HCT116 (cell line): ENCODE measurements around the gene HDAC10. TPM values are rescaled to one million over a fixed set of nuclear protein-coding genes. Genes with fewer than 3 reads are reported as not detected.

ENCODE experiments used
- ATAC-seq: fragments of 200-7000 bp; cut with Tn5 transposase; 2 replicates; pipeline ENCODE4 v1.9.1; 2020; ENCODE audit warnings: mild to moderate bottlenecking, moderate library complexity
- BruUV-seq: library from RNA; stranded (reverse); fragments of 400-500 nt; replicated peaks from 2 replicates; lab custom pipeline; 2021; lab: Mats Ljungman, UMichigan
- CTCF ChIA-PET: fragments of 300-600 bp; sonication (Branson Sonifier 250); formaldehyde crosslinking; loops from one replicate; lab custom pipeline; 2021; ENCODE audit warnings: antibody characterized with exemption; lab: Charles Lee
- POLR2A ChIA-PET: fragments of 300-600, 350-600 bp; sonication (Branson Sonifier 250); formaldehyde crosslinking; loops from one replicate; lab custom pipeline; 2021; ENCODE audit warnings: antibody characterized with exemption; lab: Charles Lee
- RAD21 ChIA-PET, 2 experiments: fragments of 300-600 bp; sonication (Branson Sonifier 250); formaldehyde crosslinking; loops; one replicate each; lab custom pipeline; 2023; ENCODE audit warnings: low total read pairs in 2 of 2; ENCODE audit not compliant: uncharacterized antibody in 2 of 2, unreplicated experiment in 2 of 2, low non-redundant PET in 1 of 2; lab: Charles Lee
- DNase-seq: peaks from one replicate; pipeline ENCODE4 v3.0.0-alpha.2; 2010; ENCODE audit warnings: low read depth, low spot score
- H2AFZ ChIP-seq: fragments of 200-600 bp; shearing (Covaris generic), sonication (generic); 2 replicates; pipeline ENCODE4 v1.6.1; 2017; ENCODE audit warnings: low read depth, mixed run types, mixed read lengths, antibody characterized with exemption, low read length; ENCODE audit not compliant: poor library complexity, severe bottlenecking
- H3K27ac ChIP-seq: 2 replicates; pipeline ENCODE4 v1.5.1; 2012; ENCODE audit warnings: low read depth, low read length
- H3K27me3 ChIP-seq: fragments of 200-600 bp; sonication (generic); 2 replicates; pipeline ENCODE4 v1.6.1; 2016; ENCODE audit warnings: mixed run types, low read length, mixed read lengths; ENCODE audit not compliant: insufficient read depth
- H3K36me3 ChIP-seq, 2 experiments: fragments of 200-500 bp in 1 of 2; fragments of 200-600 bp in 1 of 2; sonication (Bioruptor generic) in 1 of 2; sonication (generic) in 1 of 2; 2 replicates each; pipeline versions ENCODE4 v1.5.1 to v1.6.1; 2014 to 2016; ENCODE audit warnings: low read length in 2 of 2, inconsistent platforms in 1 of 2, mixed read lengths in 1 of 2, mixed run types in 1 of 2; ENCODE audit not compliant: insufficient read depth in 2 of 2, control insufficient read depth in 1 of 2
- H3K4me1 ChIP-seq, 2 experiments: fragments of 200-600 bp in 1 of 2; sonication (generic) in 1 of 2; 2 replicates each; pipeline versions ENCODE4 v1.5.1 to v1.6.1; 2012 to 2017; ENCODE audit warnings: low read length in 2 of 2, inconsistent platforms in 1 of 2, mild to moderate bottlenecking in 1 of 2, mixed read lengths in 1 of 2, mixed run types in 1 of 2, moderate library complexity in 1 of 2; ENCODE audit not compliant: insufficient read depth in 2 of 2, control insufficient read depth in 1 of 2
- H3K4me2 ChIP-seq: fragments of 200-600 bp; sonication (generic); 2 replicates; pipeline ENCODE4 v1.6.1; 2017; ENCODE audit warnings: mixed run types, low read length, mixed read lengths
- H3K4me3 ChIP-seq, 2 experiments: fragments of 200-600 bp in 1 of 2; sonication (generic) in 1 of 2; replicated peaks in 1 of 2; 2 replicates each; pipeline ENCODE4 v1.5.1; 2011 to 2016; ENCODE audit warnings: low read length in 2 of 2, control low read depth in 1 of 2, low read depth in 1 of 2, mild to moderate bottlenecking in 1 of 2, mixed read lengths in 1 of 2, mixed run types in 1 of 2
- H3K79me2 ChIP-seq: fragments of 200-600 bp; sonication (generic); 2 replicates; pipeline ENCODE4 v1.6.1; 2017; ENCODE audit warnings: mild to moderate bottlenecking, mixed run types, low read length, moderate library complexity, mixed read lengths; ENCODE audit not compliant: insufficient read depth
- H3K9ac ChIP-seq: fragments of 200-600 bp; sonication (generic); 2 replicates; pipeline ENCODE4 v1.6.1; 2016; ENCODE audit warnings: low read length, mixed read lengths
- H3K9me2 ChIP-seq: fragments of 200-600 bp; sonication (generic), shearing (Covaris generic); 2 replicates; pipeline ENCODE4 v1.6.1; 2017; ENCODE audit warnings: mixed run types, mild to moderate bottlenecking, moderate library complexity; ENCODE audit not compliant: insufficient read depth
- H3K9me3 ChIP-seq, 2 experiments: fragments of 200-500 bp in 1 of 2; fragments of 200-600 bp in 1 of 2; sonication (Bioruptor generic) in 1 of 2; sonication (generic) in 1 of 2; 2 replicates each; pipeline ENCODE4 v1.6.1; 2014 to 2017; ENCODE audit warnings: low read length in 2 of 2, mixed read lengths in 2 of 2, inconsistent platforms in 1 of 2, low read depth in 1 of 2, mild to moderate bottlenecking in 1 of 2, mixed run types in 1 of 2, moderate library complexity in 1 of 2; ENCODE audit not compliant: control insufficient read depth in 1 of 2, insufficient read depth in 1 of 2
- H4K20me1 ChIP-seq: fragments of 200-600 bp; sonication (generic), shearing (Covaris generic); 2 replicates; pipeline ENCODE4 v1.6.1; 2017; ENCODE audit warnings: mixed run types, mild to moderate bottlenecking, moderate library complexity; ENCODE audit not compliant: insufficient read depth
- ATF3 ChIP-seq: IDR thresholded peaks from 2 replicates; pipeline ENCODE4 v1.6.1; 2012
- CEBPB ChIP-seq: IDR thresholded peaks from 2 replicates; pipeline ENCODE4 v1.6.1; 2012; ENCODE audit warnings: low read depth
- EZH2 ChIP-seq: fragments of 200-600 bp; sonication (generic); IDR thresholded peaks from 2 replicates; pipeline ENCODE4 v1.6.1; 2017; ENCODE audit warnings: antibody characterized with exemption, mixed run types
- POLR2AphosphoS5 ChIP-seq: IDR thresholded peaks from 2 replicates; pipeline ENCODE4 v1.6.1; 2011; ENCODE audit warnings: mild to moderate bottlenecking, low read depth, low read length, moderate library complexity
- RAD21 ChIP-seq: IDR thresholded peaks from 2 replicates; pipeline ENCODE4 v1.6.1; 2012; ENCODE audit warnings: low read depth, mild to moderate bottlenecking
- SRF ChIP-seq: IDR thresholded peaks from 2 replicates; pipeline ENCODE4 v1.6.1; 2012; ENCODE audit warnings: low read depth
- TCF7L2 ChIP-seq: IDR thresholded peaks from 2 replicates; pipeline ENCODE4 v1.7.0; 2011; ENCODE audit warnings: borderline replicate concordance, inconsistent platforms; ENCODE audit not compliant: insufficient read depth, insufficient read length; ENCODE audit errors: extremely low read depth
- YY1 ChIP-seq: IDR thresholded peaks from 2 replicates; pipeline ENCODE4 v1.6.1; 2011; ENCODE audit warnings: low read length, low read depth, moderate library complexity, mild to moderate bottlenecking; ENCODE audit not compliant: insufficient replicate concordance; ENCODE audit errors: extremely low read depth
- ZBTB33 ChIP-seq: IDR thresholded peaks from 2 replicates; pipeline ENCODE4 v1.6.1; 2011; ENCODE audit warnings: mild to moderate bottlenecking, low read length, moderate library complexity; ENCODE audit not compliant: insufficient replicate concordance; ENCODE audit errors: extremely low read depth
- ZNF274 ChIP-seq: fragments of 200-500 bp; sonication (Bioruptor generic); IDR thresholded peaks from 2 replicates; pipeline ENCODE4 v1.6.1; 2014; ENCODE audit warnings: mild to moderate bottlenecking, low read depth, low read length, inconsistent platforms
- intact Hi-C: fragments of 100-400 bp; cut with micrococcal nuclease; formaldehyde crosslinking; loops from 2 replicates; pipeline ENCODE4 v1.10.0; 2022
- total RNA-seq: library from RNA; stranded (reverse); gene quantifications from one replicate; pipeline ENCODE4 v1.2.1, GENCODE V29; 2021; ENCODE audit not compliant: unreplicated experiment

HDAC10 gene
- total RNA-seq, 1 experiment from 2014 or later, result 67.5 TPM

- DNase-seq, result no peak
- Histone ChIP-seq H3K36me3 (peaks cover 29 to 78% of the 10 kb centered on the region in 2 experiments), H3K4me2 (no peak overlapping the region), H3K9me3 (peaks cover 4 to 11% of the 10 kb centered on the region in 2 experiments; a peak in 2 of 4 replicates), H2AFZ (no peak overlapping the region), H4K20me1 (no peaks in the 10 kb centered on the region), H3K27ac (peak overlapping the region; percentile 30; the same call in 1 of the 2 replicates), H3K79me2 (peaks cover 14% of the 10 kb centered on the region; the same call in 1 of the 2 replicates), H3K9ac (no peak overlapping the region), H3K27me3 (no peaks in the 10 kb centered on the region), H3K4me1 (peaks cover 20 to 41% of the 10 kb centered on the region in 2 experiments), H3K4me3 (no peak overlapping the region), H3K9me2 (no peaks in the 10 kb centered on the region)
- TF ChIP-seq ATF3 (no peak), ZBTB33 (no peak), POLR2AphosphoS5 (no peak), RAD21 (no peak)
- BruUV-seq, result no TSS peak
- POLR2A ChIA-PET, result no interaction called here
- no peak for ATAC-seq
- RAD21 ChIA-PET, result no interaction called here
- intact Hi-C loops, result no loop called here
- CTCF ChIA-PET, result no interaction called here
Observed at GRCh38 chr22:50278956-50279619, 28.0 kb upstream of the HDAC10 start.

DNA sequence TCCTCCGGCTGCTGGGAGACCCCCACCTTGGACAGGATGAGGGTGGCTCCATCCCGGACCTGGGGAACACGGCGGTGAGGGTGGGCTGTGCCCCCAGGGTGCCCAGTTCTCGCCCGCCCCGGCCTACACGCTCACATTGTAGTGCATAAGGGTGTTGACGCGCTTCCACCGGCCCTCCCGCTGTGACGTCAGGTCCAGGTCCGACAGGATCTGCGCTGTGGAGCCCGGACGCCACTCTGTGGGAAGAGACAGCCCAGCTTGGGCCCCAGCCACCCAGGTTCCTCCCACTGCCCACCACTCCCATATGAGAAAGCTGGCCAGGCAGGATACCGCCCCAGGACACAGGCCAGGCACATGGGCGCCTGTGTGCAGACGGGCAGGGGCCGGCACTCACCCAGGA lies 27.4 kb upstream of the HDAC10 start:
- ChIA-PET RAD21 (no interaction called here), POLR2A (no interaction called here), CTCF (no interaction called here)
- Histone ChIP-seq H3K79me2 (peaks cover 14% of the 10 kb centered on the region; the same call in 1 of the 2 replicates), H3K4me3 (no peak overlapping the region), H3K27ac (peak overlapping the region; percentile 29; the same call in 1 of the 2 replicates), H4K20me1 (no peaks in the 10 kb centered on the region), H3K4me2 (no peak overlapping the region), H2AFZ (no peak overlapping the region), H3K9me2 (no peaks in the 10 kb centered on the region), H3K9ac (no peak overlapping the region), H3K9me3 (peaks cover 4 to 11% of the 10 kb centered on the region in 2 experiments; a peak in 2 of 4 replicates), H3K36me3 (peaks cover 29 to 78% of the 10 kb centered on the region in 2 experiments), H3K27me3 (no peaks in the 10 kb centered on the region), H3K4me1 (peaks cover 17 to 40% of the 10 kb centered on the region in 2 experiments)
- TF ChIP-seq ZNF274 (no peak), EZH2 (no peak), CEBPB (no peak), ATF3 (no peak), YY1 (no peak), RAD21 (no peak), SRF (no peak), TCF7L2 (no peak)
- DNase-seq, result no peak
- ATAC-seq, result no peak
- BruUV-seq, result no TSS peak
- intact Hi-C loops, result no loop called here
